GM18520 (cell line): Measurements from ENCODE around the gene IQUB.
"Not testable (repeated sequence)": the region's sequence is repeated elsewhere in the genome, so short reads cannot be mapped to it uniquely, and the experiment has no call there.

ENCODE experiments used
- ATAC-seq: cut with Tn5 transposase; IDR thresholded peaks from one replicate; pipeline ENCODE4 v1.9.1; 2021; ENCODE audit not compliant: unreplicated experiment

The IQUB gene

GRCh38 chr7:123534383-123535260, at the start of gene IQUB:
Gene IQUB, minus strand, starts transcription at chr7:123534595. Its CDS starts 22,255 bp downstream, at chr7:123512340.
- ATAC-seq, result peak; percentile 59

GRCh38 chr7:123583821-123584220, 49.4 kb upstream of the IQUB start:
- ATAC-seq, result no peak

GRCh38 chr7:123581162-123581459, 46.7 kb upstream of the IQUB start:
- ATAC-seq, result no peak

DNA sequence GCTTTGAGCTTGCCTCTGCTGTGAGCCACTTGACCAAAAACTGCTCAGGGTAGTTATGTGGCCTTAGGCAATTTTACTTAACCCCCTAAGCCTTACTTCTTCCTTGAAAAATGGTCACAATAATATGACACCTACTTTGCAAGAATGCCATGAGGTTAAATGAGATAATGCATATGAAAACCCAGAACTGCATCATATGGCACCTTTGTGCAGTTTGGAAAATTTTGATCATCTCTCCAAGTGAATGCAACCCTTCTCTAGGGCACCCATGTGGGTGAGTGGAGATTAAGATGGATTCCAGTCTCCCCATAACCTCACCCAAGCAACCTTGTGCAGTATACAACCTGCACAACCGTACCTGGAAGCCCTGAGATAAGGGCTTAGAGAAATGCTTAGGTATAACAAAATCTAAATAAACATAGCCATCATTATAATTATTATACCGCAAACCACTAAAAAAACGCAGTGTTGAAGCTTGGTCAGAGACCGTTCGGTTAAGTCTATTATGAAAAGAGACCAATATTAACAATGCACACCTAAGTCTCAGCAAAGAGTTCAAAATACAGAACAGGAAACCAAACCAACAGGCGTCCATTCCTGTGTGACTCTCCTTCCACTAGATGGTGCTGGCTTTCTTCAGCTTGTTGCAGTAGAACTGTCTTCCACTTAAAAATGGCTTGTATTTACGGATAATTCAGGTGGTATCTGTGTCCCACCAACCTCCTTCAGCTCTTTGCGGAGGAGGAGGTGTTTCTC, 46.2 kb upstream of the IQUB start:
- ATAC-seq, result peak; percentile 60

- no peak for ATAC-seq
These were observed 45.0 kb upstream of the IQUB start for GRCh38 chr7:123579416-123579815.

GRCh38 chr7:123573896-123574467, 39.6 kb upstream of the IQUB start:
- ATAC-seq, result no peak

DNA sequence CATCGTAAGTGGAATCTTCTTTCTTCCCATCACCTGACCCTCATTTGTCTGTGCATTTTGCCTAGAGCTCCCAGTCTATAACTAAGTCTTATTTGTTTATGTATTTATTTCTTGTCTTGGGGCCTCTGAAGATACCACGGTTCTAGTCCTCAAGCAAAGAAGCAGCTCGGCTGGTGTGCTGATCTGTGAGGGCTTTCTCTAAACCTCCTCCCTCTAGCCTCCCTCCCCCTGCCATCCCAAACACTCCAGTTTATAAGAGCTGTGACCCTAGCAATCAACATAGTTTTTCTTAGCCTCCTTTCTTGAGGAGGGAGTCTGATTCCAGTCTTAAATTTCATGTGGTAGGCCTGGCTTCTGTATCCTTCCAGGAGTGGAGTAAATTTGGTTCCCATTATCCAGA, 38.9 kb upstream of the IQUB start:
- no peak for ATAC-seq

- no peak for ATAC-seq
These were observed 37.3 kb upstream of the IQUB start for GRCh38 chr7:123571684-123572083.

DNA sequence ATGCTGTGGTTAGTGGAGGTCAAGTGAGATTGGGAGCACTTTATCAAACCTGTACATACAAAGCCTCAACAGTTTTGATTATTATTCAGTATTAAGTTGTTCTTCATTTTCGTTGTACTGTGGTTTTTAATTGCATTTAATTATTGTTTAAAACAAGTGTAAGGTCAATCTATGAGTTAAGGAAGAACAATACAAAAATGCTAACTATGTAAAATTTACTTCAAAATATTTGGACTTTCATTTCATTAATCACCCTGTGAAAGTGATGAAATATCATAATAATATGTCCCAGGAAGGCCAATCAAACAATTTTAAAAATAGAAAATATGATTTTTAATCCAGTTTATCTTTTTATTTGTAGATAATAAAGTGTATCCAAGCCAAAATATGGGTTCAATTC, 36.8 kb upstream of the IQUB start:
- ATAC-seq, result no peak

- ATAC-seq, result no peak
These were observed 36.2 kb upstream of the IQUB start for GRCh38 chr7:123570390-123571182.

DNA sequence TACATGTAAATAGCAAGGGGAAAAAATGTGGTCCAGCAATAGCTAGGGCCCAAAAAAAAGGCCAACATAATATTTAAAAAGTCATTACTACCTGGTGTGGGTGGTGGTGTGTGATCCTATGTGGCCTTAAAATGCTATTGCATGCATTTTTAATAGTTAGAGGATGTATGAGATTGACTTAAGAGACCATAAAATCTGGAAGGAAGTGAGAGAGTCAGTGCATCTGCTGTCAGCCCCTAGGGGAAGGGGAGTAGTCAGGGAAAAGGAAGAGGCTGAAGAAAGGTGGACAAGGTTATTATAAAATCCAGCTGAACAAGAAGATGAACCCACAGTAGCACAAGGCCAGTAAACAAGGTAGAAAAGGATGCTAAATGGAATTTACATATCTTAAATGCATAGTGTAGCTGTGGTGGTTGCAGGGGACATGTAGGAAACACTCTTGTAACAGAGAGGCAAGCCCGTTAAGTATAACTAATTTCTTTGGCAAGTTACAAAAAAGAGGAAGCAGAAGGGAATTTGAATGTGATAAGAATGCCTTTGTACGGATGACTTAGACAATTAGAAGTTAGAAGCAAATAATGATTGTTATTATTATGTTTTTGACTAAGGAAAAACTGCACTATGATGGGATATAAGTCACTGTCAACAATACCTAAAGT, 35.1 kb upstream of the IQUB start:
- no peak for ATAC-seq

- ATAC-seq, result no peak
These were observed 27.7 kb upstream of the IQUB start for GRCh38 chr7:123562121-123562520.

GRCh38 chr7:123558289-123558874, 24.0 kb upstream of the IQUB start:
- ATAC-seq, result no peak

DNA sequence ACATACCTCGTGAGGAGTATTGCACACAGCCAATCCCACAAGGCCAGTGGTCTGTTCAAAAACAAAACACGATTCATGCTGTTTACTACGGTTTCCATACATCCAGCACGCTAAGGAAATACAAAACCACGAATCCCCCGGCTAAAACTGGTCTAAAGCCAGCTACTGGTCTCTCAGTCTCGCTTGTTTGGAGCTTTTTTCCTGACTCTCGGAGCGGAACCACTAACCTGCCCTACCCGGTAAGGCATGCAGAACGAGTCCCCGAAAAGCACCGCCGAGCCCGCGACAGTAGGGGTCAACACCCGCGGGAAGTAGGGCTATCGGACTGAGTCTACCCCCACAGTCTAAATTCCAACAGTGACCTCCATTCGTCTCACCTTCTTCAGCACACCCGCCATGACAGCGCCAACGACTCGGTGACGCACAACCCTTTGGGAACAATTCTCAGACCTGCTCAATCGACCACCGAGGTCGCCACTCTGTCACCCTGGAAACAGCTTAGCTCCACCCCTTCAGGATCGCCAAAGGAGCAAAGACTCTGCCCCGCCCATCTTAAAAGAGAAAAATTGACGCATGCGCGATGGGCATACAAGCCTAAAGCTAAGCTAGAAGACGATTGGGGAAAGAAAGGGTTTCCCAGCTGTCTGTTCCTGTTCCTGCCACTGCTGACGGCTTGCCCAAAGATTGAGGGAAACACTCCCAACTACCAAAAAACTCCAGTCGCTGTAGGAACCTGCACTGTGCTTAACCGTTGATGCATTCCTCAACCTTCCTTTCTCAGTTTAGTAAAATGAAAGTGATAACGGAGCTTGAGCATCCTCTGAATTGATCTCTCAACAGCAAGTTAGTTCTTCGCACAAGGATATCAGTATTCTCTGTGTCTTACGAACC, 23.2 kb upstream of the IQUB start, which contains the start of gene NDUFA5:
TSS of gene NDUFA5 (minus strand) at position 421 of the 891 bp plus-strand sequence. CDS start at position 398, 23 bp downstream.
- peak; percentile 98 for ATAC-seq

DNA sequence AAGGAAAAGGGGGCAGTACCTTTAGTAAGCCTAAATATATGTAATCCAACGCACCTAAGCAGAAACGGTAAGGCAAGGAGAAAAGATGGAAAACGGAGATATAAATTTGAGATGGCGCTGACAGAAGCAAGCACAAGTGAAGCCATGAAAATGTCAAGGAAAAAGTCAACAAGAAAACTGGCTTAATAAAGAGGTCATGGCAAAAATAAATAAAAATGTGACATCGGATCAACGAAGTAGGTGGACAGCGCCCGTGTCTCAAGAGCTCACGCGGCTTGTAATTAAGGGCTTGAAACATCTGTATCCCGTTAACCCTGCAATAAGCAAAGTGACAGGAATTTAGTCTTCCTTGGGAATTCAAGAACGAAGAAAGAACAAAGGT, 22.6 kb upstream of the IQUB start:
- no peak for ATAC-seq

GRCh38 chr7:123555484-123555883, 21.1 kb upstream of the IQUB start:
- no peak for ATAC-seq

GRCh38 chr7:123553159-123553558, 18.8 kb upstream of the IQUB start:
- ATAC-seq, result no peak

GRCh38 chr7:123552641-123553040, 18.2 kb upstream of the IQUB start:
- ATAC-seq, result no peak

GRCh38 chr7:123552134-123552533, 17.7 kb upstream of the IQUB start:
- not testable (repeated sequence) for ATAC-seq
